Uterus (tissue), 2 donors: Measurements from ENCODE around the gene GRIN1.

Source experiments
- CTCF ChIP-seq, 4 experiments: fragments of 200-600 bp in 2 of 4; fragments of 450-650 bp in 2 of 4; sonication (generic) in 2 of 4; IDR thresholded peaks; one replicate each; pipeline ENCODE4 v1.5.1; 2016 to 2019; ENCODE audit warnings: antibody characterized with exemption in 4 of 4, mild to moderate bottlenecking in 2 of 4, moderate library complexity in 1 of 4
- POLR2A ChIP-seq, 2 donors: fragments of 450-650 bp; IDR thresholded peaks; one replicate each; pipeline ENCODE4 v1.6.1; 2016; ENCODE audit warnings: antibody characterized with exemption in 2 of 2, mild to moderate bottlenecking in 1 of 2, moderate library complexity in 1 of 2

DNA sequence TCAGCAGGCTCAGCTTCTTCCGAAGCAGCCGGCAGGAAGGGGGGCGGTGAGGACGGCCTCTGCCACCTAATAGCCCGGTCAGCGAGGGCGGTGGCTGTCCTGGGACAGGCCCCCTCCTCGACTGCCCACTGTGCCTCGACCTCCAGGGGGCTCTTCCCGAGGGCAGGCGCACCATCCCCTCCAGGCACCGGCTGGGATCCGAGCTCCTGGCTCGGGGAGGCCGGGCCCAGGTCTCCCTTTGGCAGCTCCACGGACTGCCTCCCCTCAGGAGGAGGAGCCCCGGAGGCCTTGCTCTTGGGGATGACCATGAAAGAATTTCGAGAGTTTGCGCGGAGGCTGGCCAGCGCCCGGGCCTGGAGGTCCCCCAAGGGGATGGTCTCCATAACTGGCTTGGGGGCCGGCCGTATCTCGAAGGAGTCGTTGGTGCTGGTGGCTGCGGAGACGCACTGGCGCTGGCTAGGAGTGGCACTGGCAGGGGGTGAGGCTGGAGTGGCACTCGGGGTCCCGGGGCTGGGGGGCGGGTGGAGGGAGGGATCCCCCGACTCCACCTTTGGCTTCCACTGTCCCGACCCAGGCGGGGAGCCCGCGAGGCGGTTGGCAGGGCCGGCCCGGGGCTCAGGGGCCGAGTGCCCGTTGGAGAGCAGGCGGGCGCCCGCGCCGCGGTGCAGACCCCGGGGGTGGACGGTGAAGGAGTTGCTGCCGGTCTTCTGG is 60.6 kb downstream of the GRIN1 start:
- no peak for TF ChIP-seq CTCF (IDR thresholded peaks at IDR 0.05)
- TF ChIP-seq POLR2A (IDR thresholded peaks at IDR 0.05): no peak
